ENCODE data around the gene ADGRG7. TPM values are rescaled to one million over a fixed set of nuclear protein-coding genes. Genes with fewer than 3 reads are reported as not detected.

The ADGRG7 gene
- total RNA-seq, 4 donors from 2014 or later = 1.8 to 18.3 (median 12.1) TPM

DNA sequence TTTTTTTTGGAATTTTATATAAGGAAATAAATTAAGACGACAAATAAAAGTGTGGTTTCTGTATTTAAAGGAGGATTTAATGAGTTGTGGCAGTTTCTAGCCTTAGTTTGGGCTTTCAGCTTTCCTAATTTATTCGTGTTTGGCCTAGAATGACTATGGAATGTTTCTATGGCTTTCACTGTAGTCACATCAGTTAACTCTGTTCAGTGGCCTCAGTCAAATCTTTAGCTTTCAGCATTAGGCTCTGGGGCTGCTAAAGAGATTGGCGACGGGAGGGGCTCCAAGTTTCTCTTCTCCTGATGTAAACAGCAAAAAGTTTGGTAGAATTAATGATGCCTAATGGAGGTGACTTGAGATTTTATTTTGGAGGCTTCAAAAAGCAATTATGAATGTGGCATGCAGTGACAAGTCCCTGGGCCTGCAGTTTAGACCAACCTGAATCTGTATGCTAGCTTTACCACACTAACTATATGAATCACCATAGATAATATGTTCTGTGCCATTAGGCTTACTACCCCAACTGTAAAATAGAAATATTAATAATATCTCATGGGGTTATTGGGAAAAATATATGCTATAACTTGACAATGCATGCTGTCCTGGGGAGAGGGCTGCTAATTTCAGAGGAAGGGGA lies 47.1 kb upstream of the ADGRG7 start:
- intact Hi-C loops (cut with DNase I; ENCODE audit: low total_unique reads) (no loop called here), in situ Hi-C loops (cut with MboI; ENCODE audit: low pct_ligation_motif_present in 1 of 4, low pct_unique_long_range_greater_than_20kb in 1 of 4, low sequenced_read_pairs in 3 of 4) (no loop called here)
- H3K4me1 ChIP-seq = peaks cover 0 to 3% (median 0%) of the 10 kb centered on the region in 4 donors
- 46 to 73% methylated on average over 4 of the region's 4 CpGs for WGBS, 2 donors (ENCODE audit: low coverage in 1 of 2)
- no peaks in the 10 kb centered on the region for H3K9me3 ChIP-seq
- H3K36me3 ChIP-seq = no peaks in the 10 kb centered on the region
- no peak for DNase-seq
- no peaks in the 10 kb centered on the region for H3K27me3 ChIP-seq
- no peak overlapping the region for H3K4me3 ChIP-seq
- peak overlapping the region in 1 of 4 donors; percentile 33 for H3K27ac ChIP-seq
- TF ChIP-seq POLR2AphosphoS5 (IDR thresholded peaks at IDR 0.05) = no peak
- no peak for TF ChIP-seq EP300 (IDR thresholded peaks at IDR 0.05; ENCODE audit: low read depth)
- TF ChIP-seq, protein P1, sequence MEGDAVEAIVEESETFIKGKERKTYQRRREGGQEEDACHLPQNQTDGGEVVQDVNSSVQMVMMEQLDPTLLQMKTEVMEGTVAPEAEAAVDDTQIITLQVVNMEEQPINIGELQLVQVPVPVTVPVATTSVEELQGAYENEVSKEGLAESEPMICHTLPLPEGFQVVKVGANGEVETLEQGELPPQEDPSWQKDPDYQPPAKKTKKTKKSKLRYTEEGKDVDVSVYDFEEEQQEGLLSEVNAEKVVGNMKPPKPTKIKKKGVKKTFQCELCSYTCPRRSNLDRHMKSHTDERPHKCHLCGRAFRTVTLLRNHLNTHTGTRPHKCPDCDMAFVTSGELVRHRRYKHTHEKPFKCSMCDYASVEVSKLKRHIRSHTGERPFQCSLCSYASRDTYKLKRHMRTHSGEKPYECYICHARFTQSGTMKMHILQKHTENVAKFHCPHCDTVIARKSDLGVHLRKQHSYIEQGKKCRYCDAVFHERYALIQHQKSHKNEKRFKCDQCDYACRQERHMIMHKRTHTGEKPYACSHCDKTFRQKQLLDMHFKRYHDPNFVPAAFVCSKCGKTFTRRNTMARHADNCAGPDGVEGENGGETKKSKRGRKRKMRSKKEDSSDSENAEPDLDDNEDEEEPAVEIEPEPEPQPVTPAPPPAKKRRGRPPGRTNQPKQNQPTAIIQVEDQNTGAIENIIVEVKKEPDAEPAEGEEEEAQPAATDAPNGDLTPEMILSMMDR (IDR thresholded peaks at IDR 0.05) = no peak
- no peak for TF ChIP-seq POLR2A (IDR thresholded peaks at IDR 0.05)

DNA sequence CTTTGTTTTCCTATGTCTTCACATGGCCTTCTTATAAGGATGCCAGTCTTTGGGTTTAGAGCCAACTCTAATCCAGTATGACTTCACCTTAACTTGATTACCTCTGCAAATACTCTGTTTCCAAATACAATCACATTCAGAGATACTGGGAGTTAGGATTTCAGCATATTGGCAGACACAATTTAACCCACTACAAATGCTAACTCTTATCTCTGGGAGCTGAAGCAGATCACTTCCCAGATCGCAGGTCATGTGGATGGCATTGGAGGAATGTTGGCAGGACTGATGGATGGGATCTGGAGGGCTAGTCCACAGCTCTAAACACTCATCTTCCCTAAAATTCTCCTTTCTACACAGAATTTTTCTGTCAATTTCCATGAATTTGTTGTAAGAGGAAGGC lies 46.2 kb upstream of the ADGRG7 start:
- in situ Hi-C loops (cut with MboI; ENCODE audit: low pct_ligation_motif_present in 1 of 4, low pct_unique_long_range_greater_than_20kb in 1 of 4, low sequenced_read_pairs in 3 of 4) = no loop called here
- intact Hi-C loops (cut with DNase I; ENCODE audit: low total_unique reads) = no loop called here
- TF ChIP-seq, protein P1 (IDR thresholded peaks at IDR 0.05) = no peak
- no peak for TF ChIP-seq POLR2A (IDR thresholded peaks at IDR 0.05)
- TF ChIP-seq POLR2AphosphoS5 (IDR thresholded peaks at IDR 0.05) = no peak
- TF ChIP-seq EP300 (IDR thresholded peaks at IDR 0.05; ENCODE audit: low read depth) = no peak
- Histone ChIP-seq H3K36me3 (no peaks in the 10 kb centered on the region), H3K4me1 (peaks cover 0 to 3% (median 0%) of the 10 kb centered on the region in 4 donors), H3K4me3 (no peak overlapping the region), H3K27ac (no peak overlapping the region), H3K9me3 (no peaks in the 10 kb centered on the region), H3K27me3 (no peaks in the 10 kb centered on the region)
- no peak for DNase-seq
- WGBS, 2 donors (ENCODE audit: low coverage in 1 of 2) = 67% methylated on average over 1 of the region's 1 CpG; no CpG with 5 or more reads in 1 of the 2 donors

DNA sequence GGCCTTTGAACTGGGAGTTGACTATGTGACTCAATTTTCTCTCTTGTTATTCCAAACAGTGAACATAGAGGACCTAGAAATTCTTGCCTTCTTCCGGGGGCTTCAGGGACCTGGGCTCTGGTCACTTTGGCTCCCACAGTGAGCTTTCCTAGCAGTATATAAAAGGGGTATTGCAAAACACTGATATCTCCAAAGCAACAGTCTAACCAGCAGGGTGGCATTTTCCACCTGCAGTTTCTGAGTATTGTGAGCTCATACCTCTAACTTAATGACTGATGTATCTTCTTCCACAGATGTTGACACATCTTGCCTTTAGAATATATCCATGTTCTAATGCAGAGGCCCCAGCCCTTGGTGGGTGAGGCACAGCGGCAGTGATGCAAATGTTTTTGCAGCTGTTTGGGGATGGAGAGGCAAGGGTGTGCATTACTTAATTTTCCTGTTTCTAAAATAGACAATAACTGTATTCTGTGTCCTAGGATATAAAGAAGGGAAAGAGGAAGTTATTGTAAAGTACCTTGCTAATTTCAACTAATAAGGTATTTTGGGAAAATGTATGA lies 45.7 kb upstream of the ADGRG7 start:
- H3K9me3 ChIP-seq = no peaks in the 10 kb centered on the region
- no peaks in the 10 kb centered on the region for H3K27me3 ChIP-seq
- DNase-seq = no peak
- H3K36me3 ChIP-seq = no peaks in the 10 kb centered on the region
- H3K4me1 ChIP-seq = peaks cover 0 to 3% (median 0%) of the 10 kb centered on the region in 4 donors
- intact Hi-C loops (cut with DNase I; ENCODE audit: low total_unique reads) (no loop called here), in situ Hi-C loops (cut with MboI; ENCODE audit: low pct_ligation_motif_present in 1 of 4, low pct_unique_long_range_greater_than_20kb in 1 of 4, low sequenced_read_pairs in 3 of 4) (no loop called here)
- H3K4me3 ChIP-seq = no peak overlapping the region
- no peak overlapping the region for H3K27ac ChIP-seq
- 83 to 98% methylated on average over 1 to 2 of the region's 2 CpGs for WGBS, 2 donors (ENCODE audit: low coverage in 1 of 2)
- TF ChIP-seq POLR2A (IDR thresholded peaks at IDR 0.05) (no peak), POLR2AphosphoS5 (IDR thresholded peaks at IDR 0.05) (no peak), EP300 (IDR thresholded peaks at IDR 0.05; ENCODE audit: low read depth) (no peak)
- TF ChIP-seq, protein P1 (IDR thresholded peaks at IDR 0.05) = no peak

GRCh38 chr3:100570811-100571210 lies 38.6 kb upstream of the ADGRG7 start:
- no peaks in the 10 kb centered on the region for H3K4me1 ChIP-seq
- H3K9me3 ChIP-seq = no peaks in the 10 kb centered on the region
- no peak for TF ChIP-seq POLR2AphosphoS5 (IDR thresholded peaks at IDR 0.05)
- TF ChIP-seq, protein P1 (IDR thresholded peaks at IDR 0.05) = no peak
- no peak for TF ChIP-seq POLR2A (IDR thresholded peaks at IDR 0.05)
- no peak for TF ChIP-seq EP300 (IDR thresholded peaks at IDR 0.05; ENCODE audit: low read depth)
- H3K27ac ChIP-seq = no peak overlapping the region
- in situ Hi-C loops (cut with MboI; ENCODE audit: low pct_ligation_motif_present in 1 of 4, low pct_unique_long_range_greater_than_20kb in 1 of 4, low sequenced_read_pairs in 3 of 4) = no loop called here
- no peak overlapping the region for H3K4me3 ChIP-seq
- 73 to 90% methylated on average over 2 of the region's 2 CpGs for WGBS, 2 donors (ENCODE audit: low coverage in 1 of 2)
- intact Hi-C loops (cut with DNase I; ENCODE audit: low total_unique reads) = no loop called here
- no peaks in the 10 kb centered on the region for H3K27me3 ChIP-seq
- DNase-seq = no peak
- H3K36me3 ChIP-seq = no peaks in the 10 kb centered on the region

All from transverse colon (tissue), 4 donors.